Endothelial cell (in vitro differentiated cells): ENCODE measurements around the gene EXOC6. TPM values are rescaled to one million over a fixed set of nuclear protein-coding genes. Genes with fewer than 3 reads are reported as not detected.
"Not testable (repeated sequence)": the region's sequence is repeated elsewhere in the genome, so short reads cannot be mapped to it uniquely, and the experiment has no call there.

Experiments used
- DNase-seq: peaks from one replicate; pipeline ENCODE4 v3.0.0; 2021; ENCODE audit warnings: low spot score
- H3K27ac Mint-ChIP-seq: one replicate; pipeline ENCODE4 v1.8.0; 2021; ENCODE audit warnings: mixed read lengths, inconsistent platforms; ENCODE audit not compliant: unreplicated experiment
- H3K27me3 Mint-ChIP-seq: one replicate; pipeline ENCODE4 v1.8.0; 2021; ENCODE audit warnings: mild to moderate bottlenecking, moderate library complexity, mixed read lengths, inconsistent platforms; ENCODE audit not compliant: unreplicated experiment
- H3K36me3 Mint-ChIP-seq: one replicate; pipeline ENCODE4 v1.8.0; 2021; ENCODE audit warnings: mild to moderate bottlenecking, low read depth, mixed read lengths, inconsistent platforms; ENCODE audit not compliant: unreplicated experiment
- H3K4me1 Mint-ChIP-seq: one replicate; pipeline ENCODE4 v1.8.0; 2021; ENCODE audit warnings: mild to moderate bottlenecking, mixed read lengths, inconsistent platforms; ENCODE audit not compliant: unreplicated experiment
- H3K4me3 Mint-ChIP-seq: one replicate; pipeline ENCODE4 v1.8.0; 2021; ENCODE audit warnings: mild to moderate bottlenecking, mixed read lengths, inconsistent platforms; ENCODE audit not compliant: unreplicated experiment
- H3K9me3 Mint-ChIP-seq: one replicate; pipeline ENCODE4 v1.8.0; 2021; ENCODE audit warnings: mixed read lengths, inconsistent platforms; ENCODE audit not compliant: unreplicated experiment
- CTCF ChIP-seq: fragments of 200-600 bp; sonication (generic); IDR thresholded peaks from one replicate; pipeline ENCODE4 v1.5.0; 2021; ENCODE audit warnings: antibody characterized with exemption; ENCODE audit not compliant: unreplicated experiment
- total RNA-seq: library from RNA; stranded (reverse); fragmentation: NEBNext Ultra II Directional; extraction: Animal tissue kit (Norgen Biotek cat#: 25700); gene quantifications from one replicate; pipeline ENCODE4 v1.2.1, GENCODE V29; 2021; ENCODE audit not compliant: unreplicated experiment

Gene EXOC6
- total RNA-seq, 1 donor from 2014 or later: 28.5 TPM

GRCh38 chr10:93098816-93099215, 250.5 kb downstream of the EXOC6 start:
- no peaks in the 10 kb centered on the region for H3K4me1 Mint-ChIP-seq
- no peak overlapping the region for H3K4me3 Mint-ChIP-seq
- H3K27me3 Mint-ChIP-seq: peaks cover 3% of the 10 kb centered on the region
- TF ChIP-seq CTCF: no peak
- no peaks in the 10 kb centered on the region for H3K36me3 Mint-ChIP-seq
- DNase-seq: no peak
- H3K9me3 Mint-ChIP-seq: no peaks in the 10 kb centered on the region
- no peak overlapping the region for H3K27ac Mint-ChIP-seq

GRCh38 chr10:93099670-93100069, 251.3 kb downstream of the EXOC6 start:
- Mint-ChIP-seq H3K27me3 (peaks cover 3% of the 10 kb centered on the region), H3K4me1 (no peaks in the 10 kb centered on the region), H3K27ac (no peak overlapping the region), H3K4me3 (no peak overlapping the region), H3K36me3 (no peaks in the 10 kb centered on the region), H3K9me3 (no peaks in the 10 kb centered on the region)
- no peak for DNase-seq
- no peak for TF ChIP-seq CTCF

- not testable (repeated sequence) for DNase-seq, H3K9me3 Mint-ChIP-seq, H3K27me3 Mint-ChIP-seq, H3K27ac Mint-ChIP-seq, H3K4me3 Mint-ChIP-seq, H3K4me1 Mint-ChIP-seq, H3K36me3 Mint-ChIP-seq
Observed at GRCh38 chr10:93101148-93101547, 252.8 kb downstream of the EXOC6 start.

GRCh38 chr10:93103953-93104352, 255.6 kb downstream of the EXOC6 start:
- H3K9me3 Mint-ChIP-seq: no peaks in the 10 kb centered on the region
- TF ChIP-seq CTCF: no peak

GRCh38 chr10:93106631-93107072, 258.3 kb downstream of the EXOC6 start:
- no peak for TF ChIP-seq CTCF
- Mint-ChIP-seq H3K27me3 (no peaks in the 10 kb centered on the region), H3K9me3 (no peaks in the 10 kb centered on the region), H3K4me3 (no peak overlapping the region), H3K27ac (no peak overlapping the region), H3K4me1 (no peaks in the 10 kb centered on the region), H3K36me3 (no peaks in the 10 kb centered on the region)
- no peak for DNase-seq

More at GRCh38 chr10:93103953-93104352, 255.6 kb downstream of the EXOC6 start:
- H3K27ac Mint-ChIP-seq: no peak overlapping the region
- no peaks in the 10 kb centered on the region for H3K36me3 Mint-ChIP-seq
- no peak overlapping the region for H3K4me3 Mint-ChIP-seq
- DNase-seq: no peak
- no peaks in the 10 kb centered on the region for H3K4me1 Mint-ChIP-seq
- H3K27me3 Mint-ChIP-seq: no peaks in the 10 kb centered on the region

Other genes starting within 250 kb of the EXOC6 start
- 182 TPM for gene HHEX, start 158.6 kb upstream of the EXOC6 start, total RNA-seq
- gene CYP26C1, start 212.3 kb downstream of the EXOC6 start, total RNA-seq: 0.31 TPM
- gene CYP26A1, start 225.4 kb downstream of the EXOC6 start, total RNA-seq: 0.64 TPM